Measurements from ENCODE around the gene NCK2. TPM values are rescaled to one million over a fixed set of nuclear protein-coding genes. Genes with fewer than 3 reads are reported as not detected.

NCK2 gene
- total RNA-seq, 5 donors from 2014 or later (not counting 1 experiment from before 2014, with no cell fraction given) = 97.7 to 154 (median 120) TPM

DNA sequence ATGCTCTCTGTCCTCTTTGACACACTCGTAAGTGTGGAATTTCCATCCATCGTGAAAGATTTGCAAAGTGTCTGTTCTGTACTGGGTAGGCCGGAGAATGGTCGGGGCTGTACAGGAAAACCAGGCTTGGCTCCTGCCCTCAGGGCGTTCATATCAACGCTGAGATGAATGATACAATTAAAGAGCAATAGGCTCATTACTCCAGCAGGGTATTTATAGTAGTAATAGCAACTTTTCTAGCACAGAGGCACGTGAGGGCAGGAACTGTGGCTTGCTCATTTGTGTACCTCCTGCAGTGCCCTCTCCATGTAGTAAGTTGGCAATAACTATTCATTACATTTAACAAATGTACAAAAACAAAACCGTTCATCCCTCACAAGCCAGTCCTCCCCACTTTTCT, 5.3 kb upstream of the NCK2 start:
- H3K27ac Mint-ChIP-seq = peak overlapping the region; percentile 95 to 100
- peak in 1 of 4 experiments; percentile 14 for ATAC-seq (replicated peaks in 1 of 4)
- peak in 1 of 35 experiments; percentile 51 for DNase-seq
- no peaks in the 10 kb centered on the region for H3K36me3 Mint-ChIP-seq
- POLR2A ChIA-PET = interaction anchor here in 1 of 2 donors (1.5 kb wide), 1 partner anchor 8 kb away, joined by 4 read pairs; no protein-coding TSS in a partner anchor
- peaks cover 39 to 57% of the 10 kb centered on the region in 2 experiments for H3K4me1 ChIP-seq (ENCODE audit: control insufficient read depth in 1 of 2, extremely low read depth in 1 of 2, insufficient read depth in 2 of 2, low read length in 2 of 2)
- no peaks in the 10 kb centered on the region for H3K27me3 Mint-ChIP-seq
- H3K27ac ChIP-seq (ENCODE audit: low read length) = peak overlapping the region; percentile 86
- H3K4me1 Mint-ChIP-seq = peaks cover 85 to 96% (median 92%) of the 10 kb centered on the region in 3 donors
- CTCF ChIA-PET = interaction anchor here in 1 of 2 donors (1.6 kb wide), 2 partner anchors 10 to 50 kb away, joined by 4 to 5 read pairs; no protein-coding TSS in a partner anchor
- H3K9me3 ChIP-seq = no peaks in the 10 kb centered on the region
- H3K4me3 Mint-ChIP-seq = peak overlapping the region; percentile 74 to 78 (median 77)
- H3K36me3 ChIP-seq (ENCODE audit: control insufficient read depth in 2 of 2, extremely low read depth in 1 of 2, insufficient read depth in 1 of 2, low read length in 1 of 2) = no peaks in the 10 kb centered on the region
- H3K27me3 ChIP-seq (replicated peaks in 1 of 2; ENCODE audit: control insufficient read depth in 2 of 2, extremely low read depth in 1 of 2, insufficient read depth in 2 of 2, low read length in 1 of 2) = no peaks in the 10 kb centered on the region
- WGBS (ENCODE audit: insufficient coverage) = 0% methylated on average over 1 of the region's 8 CpGs
- no peak overlapping the region for H3K4me3 ChIP-seq (ENCODE audit: control insufficient read depth in 1 of 2, extremely low read depth in 1 of 2, low read length in 1 of 2)
- peaks cover 0 to 6% (median 0%) of the 10 kb centered on the region in 3 donors for H3K9me3 Mint-ChIP-seq

DNA sequence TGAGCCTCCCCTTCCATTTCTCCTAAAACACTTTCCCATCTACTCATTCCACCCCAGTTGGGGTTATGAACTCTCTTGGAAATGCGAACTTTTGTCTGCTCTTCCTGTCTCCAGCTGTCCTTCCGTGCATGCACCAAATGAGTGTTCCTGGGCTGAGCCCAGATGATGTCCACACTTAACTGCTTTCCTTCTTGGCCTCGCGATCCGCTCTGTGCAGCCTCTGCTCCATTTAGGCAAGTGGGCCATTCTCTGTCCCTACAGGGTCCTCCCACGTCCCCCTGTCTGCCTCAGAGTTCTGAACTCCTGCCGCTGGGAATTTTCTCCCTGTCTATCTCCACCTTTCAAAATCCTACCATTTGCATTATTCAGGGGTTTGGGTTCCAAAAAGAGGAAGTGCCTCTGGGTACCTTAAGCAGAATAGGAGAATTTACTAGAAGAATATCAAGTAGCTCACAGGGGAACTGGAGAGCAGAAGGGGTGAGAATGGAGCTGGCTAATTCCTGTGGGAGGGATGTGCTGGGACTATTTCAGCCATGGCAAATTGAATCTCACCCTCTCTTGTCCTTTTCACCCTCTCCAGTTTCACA, 4.7 kb upstream of the NCK2 start:
- DNase-seq = no peak
- no peak overlapping the region for H3K4me3 ChIP-seq (ENCODE audit: control insufficient read depth in 1 of 2, extremely low read depth in 1 of 2, low read length in 1 of 2)
- no peaks in the 10 kb centered on the region for H3K27me3 ChIP-seq (replicated peaks in 1 of 2; ENCODE audit: control insufficient read depth in 2 of 2, extremely low read depth in 1 of 2, insufficient read depth in 2 of 2, low read length in 1 of 2)
- Mint-ChIP-seq H3K36me3 (no peaks in the 10 kb centered on the region), H3K27me3 (no peaks in the 10 kb centered on the region), H3K27ac (peak overlapping the region; percentile 95 to 100), H3K4me3 (peak overlapping the region; percentile 32 to 78 (median 74)), H3K9me3 (peaks cover 0 to 6% (median 0%) of the 10 kb centered on the region in 3 donors), H3K4me1 (peaks cover 78 to 90% (median 86%) of the 10 kb centered on the region in 3 donors)
- CTCF ChIA-PET = no interaction called here
- H3K4me1 ChIP-seq (ENCODE audit: control insufficient read depth in 1 of 2, extremely low read depth in 1 of 2, insufficient read depth in 2 of 2, low read length in 2 of 2) = peaks cover 39 to 54% of the 10 kb centered on the region in 2 experiments
- H3K9me3 ChIP-seq = no peaks in the 10 kb centered on the region
- POLR2A ChIA-PET = no interaction called here
- ATAC-seq (replicated peaks in 1 of 4) = no peak
- WGBS (ENCODE audit: insufficient coverage) = 87% methylated on average over 5 of the region's 7 CpGs
- H3K36me3 ChIP-seq (ENCODE audit: control insufficient read depth in 2 of 2, extremely low read depth in 1 of 2, insufficient read depth in 1 of 2, low read length in 1 of 2) = no peaks in the 10 kb centered on the region
- peak overlapping the region; percentile 86 for H3K27ac ChIP-seq (ENCODE audit: low read length)

DNA sequence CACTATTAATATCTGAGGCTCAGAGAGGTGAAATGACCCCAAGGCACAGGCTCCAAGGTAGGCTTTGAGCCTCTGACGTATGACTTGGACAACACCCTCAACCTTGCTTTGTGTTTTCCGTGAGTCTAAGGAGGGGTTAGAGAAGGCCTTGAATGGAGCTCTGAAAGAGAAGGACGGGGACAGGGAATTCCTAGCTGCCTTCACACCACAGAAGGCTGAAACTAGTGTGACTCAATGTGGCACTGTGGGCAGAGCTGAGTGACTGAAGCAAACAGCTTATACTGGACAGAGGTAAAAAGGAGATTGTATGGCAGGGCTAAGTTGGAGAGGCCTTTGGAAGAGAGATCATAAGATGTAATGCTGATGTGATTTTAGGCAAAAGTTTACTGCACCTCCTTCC, 3.5 kb upstream of the NCK2 start:
- H3K4me3 Mint-ChIP-seq = peak overlapping the region in 1 of 3 donors; percentile 74

DNA sequence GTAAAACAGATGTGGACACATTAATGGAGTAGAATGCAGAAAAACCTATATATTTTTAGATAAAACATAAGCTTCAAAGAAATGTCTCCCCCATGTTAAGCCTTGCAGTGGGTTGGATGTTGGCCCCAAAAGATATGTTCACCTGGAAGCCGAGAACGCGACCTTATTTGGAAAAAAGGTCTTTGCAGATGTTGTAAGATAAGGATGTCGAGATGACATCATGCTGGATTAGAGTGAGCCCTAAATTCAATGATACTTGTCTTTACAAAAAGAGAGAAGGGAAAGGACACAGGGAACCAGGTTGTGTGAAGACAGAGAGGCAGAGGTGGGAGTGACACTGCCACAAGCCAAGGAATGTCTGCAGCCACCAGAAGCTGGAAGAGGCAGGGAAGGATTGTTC, 3.1 kb upstream of the NCK2 start:
- no peak overlapping the region for H3K4me3 Mint-ChIP-seq
- Histone ChIP-seq H3K4me3 (ENCODE audit: control insufficient read depth in 1 of 2, extremely low read depth in 1 of 2, low read length in 1 of 2) (no peak overlapping the region), H3K9me3 (no peaks in the 10 kb centered on the region), H3K36me3 (ENCODE audit: control insufficient read depth in 2 of 2, extremely low read depth in 1 of 2, insufficient read depth in 1 of 2, low read length in 1 of 2) (peaks cover 0 to 4% of the 10 kb centered on the region in 2 donors), H3K27ac (ENCODE audit: low read length) (peak overlapping the region; percentile 66), H3K4me1 (ENCODE audit: control insufficient read depth in 1 of 2, extremely low read depth in 1 of 2, insufficient read depth in 2 of 2, low read length in 2 of 2) (peaks cover 39 to 60% of the 10 kb centered on the region in 2 experiments), H3K27me3 (replicated peaks in 1 of 2; ENCODE audit: control insufficient read depth in 2 of 2, extremely low read depth in 1 of 2, insufficient read depth in 2 of 2, low read length in 1 of 2) (no peaks in the 10 kb centered on the region)
- ATAC-seq (replicated peaks in 1 of 4) (no peak), DNase-seq (no peak)
- peak overlapping the region; percentile 95 to 100 for H3K27ac Mint-ChIP-seq
- WGBS (ENCODE audit: insufficient coverage) = 78% methylated on average over 3 of the region's 4 CpGs
- ChIA-PET CTCF (no interaction called here), POLR2A (interaction anchor here in 1 of 2 donors (0.6 kb wide), 1 partner anchor 9 kb away, joined by 3 read pairs; no protein-coding TSS in a partner anchor)
- H3K27me3 Mint-ChIP-seq = no peaks in the 10 kb centered on the region
- H3K9me3 Mint-ChIP-seq = peaks cover 0 to 6% (median 0%) of the 10 kb centered on the region in 3 donors
- no peaks in the 10 kb centered on the region for H3K36me3 Mint-ChIP-seq
- H3K4me1 Mint-ChIP-seq = peaks cover 75 to 82% (median 78%) of the 10 kb centered on the region in 3 donors

More for the DNA sequence above, 3.5 kb upstream of the NCK2 start:
- Histone ChIP-seq H3K36me3 (ENCODE audit: control insufficient read depth in 2 of 2, extremely low read depth in 1 of 2, insufficient read depth in 1 of 2, low read length in 1 of 2) (no peaks in the 10 kb centered on the region), H3K4me3 (ENCODE audit: control insufficient read depth in 1 of 2, extremely low read depth in 1 of 2, low read length in 1 of 2) (no peak overlapping the region), H3K27me3 (replicated peaks in 1 of 2; ENCODE audit: control insufficient read depth in 2 of 2, extremely low read depth in 1 of 2, insufficient read depth in 2 of 2, low read length in 1 of 2) (no peaks in the 10 kb centered on the region), H3K4me1 (ENCODE audit: control insufficient read depth in 1 of 2, extremely low read depth in 1 of 2, insufficient read depth in 2 of 2, low read length in 2 of 2) (peaks cover 39 to 57% of the 10 kb centered on the region in 2 experiments), H3K27ac (ENCODE audit: low read length) (peak overlapping the region; percentile 86), H3K9me3 (no peaks in the 10 kb centered on the region)
- H3K27ac Mint-ChIP-seq = peak overlapping the region; percentile 95 to 100
- H3K9me3 Mint-ChIP-seq = peaks cover 0 to 6% (median 0%) of the 10 kb centered on the region in 3 donors
- peaks cover 76 to 78% (median 78%) of the 10 kb centered on the region in 3 donors for H3K4me1 Mint-ChIP-seq
- POLR2A ChIA-PET = no interaction called here
- no peak for DNase-seq
- no peak for ATAC-seq (replicated peaks in 1 of 4)
- H3K36me3 Mint-ChIP-seq = no peaks in the 10 kb centered on the region
- H3K27me3 Mint-ChIP-seq = no peaks in the 10 kb centered on the region
- CTCF ChIA-PET = no interaction called here
- no CpG with 5 or more reads among the region's 3 CpGs for WGBS (ENCODE audit: insufficient coverage)

DNA sequence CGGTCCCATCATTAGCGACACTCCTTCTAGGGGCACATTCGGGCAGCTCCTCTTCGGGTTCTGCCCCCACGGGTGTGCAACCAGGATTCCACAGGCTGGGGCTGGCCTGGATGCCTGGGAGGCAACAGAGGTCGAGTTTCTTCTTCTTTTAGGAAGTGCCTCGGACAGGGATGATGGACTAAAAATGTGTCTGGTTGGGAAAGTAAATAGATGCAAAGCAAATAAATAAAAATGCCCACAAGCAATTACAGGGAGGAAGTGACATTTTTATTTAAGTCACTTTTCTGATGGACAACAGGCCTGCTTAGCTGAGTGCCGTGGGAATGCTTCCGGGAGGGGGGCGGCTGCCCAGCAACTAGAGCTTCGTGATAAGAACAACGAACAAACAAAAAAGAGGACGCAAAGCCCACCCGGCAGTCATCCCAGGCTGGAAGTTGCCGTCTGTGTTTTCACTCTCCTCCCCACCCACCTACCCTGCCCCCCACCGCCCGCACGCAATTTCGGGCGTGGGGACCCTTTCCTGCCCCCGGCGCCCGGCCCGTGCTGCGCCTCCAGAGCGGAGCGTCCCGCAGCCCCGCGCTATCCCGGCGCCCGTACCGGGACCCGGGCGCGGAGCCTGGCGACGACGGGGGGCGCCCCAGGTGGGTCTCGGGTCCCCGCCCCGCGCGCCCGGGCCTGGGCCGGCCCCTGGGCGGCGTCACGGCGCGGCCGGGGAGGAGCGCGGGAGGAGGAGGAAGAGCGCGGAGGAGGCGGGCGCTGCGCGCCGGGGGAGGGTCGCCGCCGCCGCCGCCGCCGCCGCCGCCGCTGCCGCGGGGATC, 412 bp upstream of the NCK2 start:
- H3K4me1 ChIP-seq (ENCODE audit: control insufficient read depth in 1 of 2, extremely low read depth in 1 of 2, insufficient read depth in 2 of 2, low read length in 2 of 2) = peaks cover 47 to 72% of the 10 kb centered on the region in 2 experiments
- 3% methylated on average over 64 of the region's 75 CpGs for WGBS (ENCODE audit: insufficient coverage)
- peak in 34 of 35 experiments; percentile 44 to 85 (median 65) for DNase-seq

More for the DNA sequence above, 412 bp upstream of the NCK2 start:
- no peaks in the 10 kb centered on the region for H3K9me3 ChIP-seq
- CTCF ChIA-PET = interaction anchor here in 1 of 2 donors (0.7 to 1.3 kb wide), 2 partner anchors 12 to 20 kb away, joined by 3 to 4 read pairs; no protein-coding TSS in a partner anchor
- H3K36me3 ChIP-seq (ENCODE audit: control insufficient read depth in 2 of 2, extremely low read depth in 1 of 2, insufficient read depth in 1 of 2, low read length in 1 of 2) = peaks cover 0 to 11% of the 10 kb centered on the region in 2 donors
- peak overlapping the region; percentile 66 for H3K27ac ChIP-seq (ENCODE audit: low read length)
- ATAC-seq (replicated peaks in 1 of 4) = peak; percentile 80 to 86 (median 82)
- Mint-ChIP-seq H3K36me3 (peaks cover 6% of the 10 kb centered on the region), H3K4me3 (peak overlapping the region; percentile 78 to 89 (median 88)), H3K27ac (peak overlapping the region; percentile 95 to 100), H3K9me3 (peaks cover 0 to 6% (median 0%) of the 10 kb centered on the region in 3 donors), H3K4me1 (peaks cover 78 to 87% (median 79%) of the 10 kb centered on the region in 3 donors), H3K27me3 (no peaks in the 10 kb centered on the region)
- H3K27me3 ChIP-seq (replicated peaks in 1 of 2; ENCODE audit: control insufficient read depth in 2 of 2, extremely low read depth in 1 of 2, insufficient read depth in 2 of 2, low read length in 1 of 2) = no peaks in the 10 kb centered on the region
- H3K4me3 ChIP-seq (ENCODE audit: control insufficient read depth in 1 of 2, extremely low read depth in 1 of 2, low read length in 1 of 2) = peak overlapping the region in 1 of 2 donors; percentile 53
- POLR2A ChIA-PET = interaction anchor here (0.5 to 1.3 kb wide), 2 partner anchors 10 to 471 kb away, joined by 4 to 7 read pairs; no protein-coding TSS in a partner anchor
